ENCODE results near the gene RTCA. TPM values are rescaled to one million over a fixed set of nuclear protein-coding genes. Genes with fewer than 3 reads are reported as not detected.

Gene RTCA
- total RNA-seq, 1 experiment from 2014 or later: 26.5 TPM

- H3K9ac ChIP-seq (ENCODE audit: low read length): no peak overlapping the region
- no peaks in the 10 kb centered on the region for H3K9me3 ChIP-seq (ENCODE audit: control insufficient read depth in 1 of 2, insufficient read depth in 1 of 2, low read depth in 1 of 2, low read length in 2 of 2)
- no peak overlapping the region for H3K4me3 ChIP-seq (replicated peaks in 1 of 2; ENCODE audit: low read depth in 1 of 2, low read length in 2 of 2)
- no peak overlapping the region for H3K4me2 ChIP-seq (ENCODE audit: low read length)
- no TSS peak for BruUV-seq (replicated peaks)
- no peaks in the 10 kb centered on the region for H3K9me2 ChIP-seq (ENCODE audit: insufficient read depth)
- no peaks in the 10 kb centered on the region for H3K36me3 ChIP-seq (ENCODE audit: control insufficient read depth in 1 of 2, insufficient read depth in 2 of 2, low read length in 2 of 2)
- no peak for TF ChIP-seq SRF (IDR thresholded peaks at IDR 0.05; ENCODE audit: low read depth)
- TF ChIP-seq POLR2AphosphoS5 (IDR thresholded peaks at IDR 0.05; ENCODE audit: low read depth, low read length): no peak
- TF ChIP-seq CEBPB (IDR thresholded peaks at IDR 0.05; ENCODE audit: low read depth): no peak
- TF ChIP-seq MAX (IDR thresholded peaks at IDR 0.05): no peak
- no peak for TF ChIP-seq ZBTB33 (IDR thresholded peaks at IDR 0.05; ENCODE audit: extremely low read depth, insufficient replicate concordance, low read length)
- TF ChIP-seq ATF3 (IDR thresholded peaks at IDR 0.05): no peak
- TF ChIP-seq TCF7L2 (IDR thresholded peaks at IDR 0.05; ENCODE audit: borderline replicate concordance, extremely low read depth, insufficient read depth, insufficient read length): no peak
- no peak for TF ChIP-seq YY1 (IDR thresholded peaks at IDR 0.05; ENCODE audit: extremely low read depth, insufficient replicate concordance, low read depth, low read length)
- no peak for TF ChIP-seq EZH2 (IDR thresholded peaks at IDR 0.05)
- TF ChIP-seq REST (IDR thresholded peaks at IDR 0.05; ENCODE audit: low read depth): no peak
- no peak for TF ChIP-seq EZH2phosphoT487 (IDR thresholded peaks at IDR 0.05; ENCODE audit: borderline replicate concordance)
- no peak overlapping the region for H3K27ac ChIP-seq (ENCODE audit: low read depth, low read length)
- no peak overlapping the region for H2AFZ ChIP-seq (ENCODE audit: low read depth, low read length, poor library complexity, severe bottlenecking)
- no peaks in the 10 kb centered on the region for H4K20me1 ChIP-seq (ENCODE audit: insufficient read depth)
- peaks cover 14% of the 10 kb centered on the region for H3K79me2 ChIP-seq (ENCODE audit: insufficient read depth, low read length)
- CTCF ChIA-PET: no interaction called here
- intact Hi-C loops (cut with micrococcal nuclease): loop anchor here (5.0 kb wide), 1 partner anchor 99 kb away; the partner anchor contains the start of gene CDC14A
- no peaks in the 10 kb centered on the region for H3K27me3 ChIP-seq (ENCODE audit: insufficient read depth, low read length)
- ATAC-seq: no peak
- DNase-seq (ENCODE audit: low read depth, low spot score): no peak
- RAD21 ChIA-PET (ENCODE audit: low non-redundant PET in 1 of 2, low total read pairs in 2 of 2, uncharacterized antibody in 2 of 2, unreplicated experiment in 2 of 2): no interaction called here
- POLR2A ChIA-PET: interaction anchor here (0.6 kb wide), 1 partner anchor 27 kb away, joined by 3 read pairs; no protein-coding TSS in a partner anchor
- peaks cover 6 to 17% of the 10 kb centered on the region in 2 experiments; a peak in 3 of 4 replicates for H3K4me1 ChIP-seq (ENCODE audit: control insufficient read depth in 1 of 2, insufficient read depth in 2 of 2, low read length in 2 of 2)
Observed at GRCh38 chr1:100252901-100253300, 13.1 kb upstream of the RTCA start.
